Adipocyte (in vitro differentiated cells): ENCODE data around the gene KRTAP3-3.

Source experiments
- DNase-seq: peaks from one replicate; pipeline ENCODE4 v3.0.0-alpha.2; 2015; ENCODE audit warnings: low read depth
- H3K27me3 ChIP-seq: replicated peaks from 2 replicates; pipeline ENCODE4 v1.7.0; 2013; ENCODE audit warnings: mild to moderate bottlenecking, low read length, moderate library complexity; ENCODE audit not compliant: control insufficient read depth, insufficient read depth
- H3K36me3 ChIP-seq: 2 replicates; pipeline ENCODE4 v1.7.0; 2013; ENCODE audit warnings: low read length, mild to moderate bottlenecking, moderate library complexity; ENCODE audit not compliant: control insufficient read depth, insufficient read depth, severe bottlenecking
- H3K4me1 ChIP-seq: 2 replicates; pipeline ENCODE4 v1.7.0; 2013; ENCODE audit warnings: mild to moderate bottlenecking, low read length, moderate library complexity; ENCODE audit not compliant: control insufficient read depth, insufficient read depth
- H3K4me3 ChIP-seq: 2 replicates; pipeline ENCODE4 v1.7.0; 2013; ENCODE audit warnings: mild to moderate bottlenecking, low read length, moderate library complexity
- H3K9ac ChIP-seq: 2 replicates; pipeline ENCODE4 v1.7.0; 2013; ENCODE audit warnings: mild to moderate bottlenecking, low read length, moderate library complexity
- H3K9me3 ChIP-seq: 2 replicates; pipeline ENCODE4 v1.7.0; 2013; ENCODE audit warnings: mild to moderate bottlenecking, low read length, moderate library complexity; ENCODE audit not compliant: control insufficient read depth

Gene KRTAP3-3

DNA sequence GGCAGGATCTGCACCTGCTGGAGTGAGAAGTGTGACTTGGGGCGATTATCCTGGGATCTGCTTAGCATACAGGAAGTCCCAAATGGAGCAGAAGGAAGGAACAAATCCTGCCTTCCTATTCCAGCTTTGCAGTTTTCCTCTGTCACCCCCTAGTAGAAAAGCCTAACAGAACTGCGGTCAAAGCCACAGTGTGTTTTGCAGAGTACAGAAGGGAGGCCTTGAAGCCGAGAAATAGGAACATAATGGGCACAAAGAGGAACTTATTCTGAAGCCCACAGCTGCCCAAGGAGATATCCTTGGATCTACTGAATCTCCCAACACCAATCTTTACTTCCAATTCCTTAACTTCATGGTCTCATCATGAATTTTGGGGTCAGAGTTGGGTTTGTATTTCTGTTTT lies 24.6 kb upstream of the KRTAP3-3 start:
- Histone ChIP-seq H3K4me3 (no peak overlapping the region), H3K36me3 (no peaks in the 10 kb centered on the region)
- DNase-seq: no peak

DNA sequence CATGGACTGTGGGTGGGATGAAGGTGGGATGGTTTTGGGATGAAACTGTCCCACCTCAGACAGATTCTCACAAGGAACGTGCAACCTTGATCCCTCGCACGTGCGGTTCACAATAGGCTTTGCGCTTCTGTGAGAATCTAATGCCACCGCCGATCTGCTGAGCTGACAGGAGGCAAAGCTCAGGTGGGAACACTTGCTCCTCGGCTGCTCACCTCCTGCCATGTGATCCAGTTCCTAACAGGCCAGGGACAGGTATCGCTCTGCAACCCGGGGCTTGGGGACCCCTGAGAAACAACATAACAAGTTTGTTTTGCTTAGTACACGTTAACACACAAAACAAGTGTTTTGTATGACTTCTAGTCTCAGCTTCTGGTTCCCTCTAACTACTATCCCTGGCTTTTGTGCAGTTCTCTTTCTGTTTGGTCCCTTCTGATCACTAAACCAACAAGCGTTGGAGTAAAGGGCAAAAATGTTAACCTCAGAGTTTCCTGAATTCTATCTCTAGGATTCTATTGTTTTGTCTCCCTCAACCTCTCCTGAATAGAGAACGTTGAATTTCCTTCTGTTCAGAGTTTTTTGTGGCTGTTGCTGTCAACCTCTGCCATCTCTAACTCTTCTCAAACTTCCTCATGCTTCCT lies 22.7 kb upstream of the KRTAP3-3 start:
- Histone ChIP-seq H3K27me3 (no peaks in the 10 kb centered on the region), H3K9ac (no peak overlapping the region), H3K9me3 (peaks cover 5% of the 10 kb centered on the region), H3K36me3 (no peaks in the 10 kb centered on the region), H3K4me3 (no peak overlapping the region), H3K4me1 (peaks cover 21% of the 10 kb centered on the region)
- DNase-seq: no peak

More for the DNA sequence above, 24.6 kb upstream of the KRTAP3-3 start:
- Histone ChIP-seq H3K4me1 (peaks cover 18% of the 10 kb centered on the region), H3K27me3 (no peaks in the 10 kb centered on the region), H3K9me3 (peaks cover 5% of the 10 kb centered on the region), H3K9ac (no peak overlapping the region)

DNA sequence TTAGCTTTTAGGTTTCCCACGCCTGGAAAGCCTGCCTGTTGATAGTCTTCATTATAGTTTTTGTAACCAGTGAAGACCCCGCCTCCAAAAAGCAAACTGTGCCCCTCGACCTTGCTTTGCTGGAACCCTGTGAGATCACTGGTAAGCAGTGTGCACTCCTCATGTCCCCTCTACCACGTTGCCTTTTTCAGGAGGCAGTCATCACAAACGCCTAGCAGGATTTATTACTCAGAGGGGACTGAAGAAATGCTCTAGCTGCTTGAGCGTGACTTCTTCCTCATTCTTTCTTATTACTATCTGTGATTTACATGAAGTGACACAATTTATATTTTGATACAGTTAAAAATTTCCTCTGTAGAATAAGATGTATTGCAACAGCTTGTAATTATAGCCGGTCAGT lies 21.5 kb upstream of the KRTAP3-3 start:
- no peak for DNase-seq
- no peak overlapping the region for H3K9ac ChIP-seq
- no peaks in the 10 kb centered on the region for H3K9me3 ChIP-seq
- no peaks in the 10 kb centered on the region for H3K27me3 ChIP-seq
- H3K36me3 ChIP-seq: no peaks in the 10 kb centered on the region
- no peak overlapping the region for H3K4me3 ChIP-seq
- H3K4me1 ChIP-seq: peaks cover 21% of the 10 kb centered on the region

DNA sequence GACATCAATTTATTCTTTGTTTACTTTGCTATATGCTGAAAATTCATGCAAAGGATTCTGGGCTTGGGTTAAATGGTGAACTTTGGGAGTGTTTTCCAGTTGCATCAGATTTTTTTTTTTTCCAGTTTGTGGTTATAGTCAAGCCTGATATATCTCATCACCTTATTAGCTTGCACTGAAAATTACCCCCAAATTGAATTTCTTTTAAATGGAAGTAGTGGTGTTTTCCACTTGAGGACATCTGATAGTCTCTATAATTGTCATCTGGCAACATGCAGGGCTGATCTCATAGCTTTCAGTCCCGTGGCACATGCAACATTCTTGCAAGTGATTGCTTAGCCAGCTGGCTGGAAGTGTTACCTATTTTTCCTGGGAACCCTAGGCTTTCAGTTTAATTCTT lies 19.6 kb upstream of the KRTAP3-3 start:
- Histone ChIP-seq H3K4me1 (peaks cover 24% of the 10 kb centered on the region), H3K9me3 (no peaks in the 10 kb centered on the region), H3K4me3 (no peak overlapping the region), H3K9ac (no peak overlapping the region), H3K27me3 (no peaks in the 10 kb centered on the region), H3K36me3 (no peaks in the 10 kb centered on the region)
- peak; percentile 65 for DNase-seq

DNA sequence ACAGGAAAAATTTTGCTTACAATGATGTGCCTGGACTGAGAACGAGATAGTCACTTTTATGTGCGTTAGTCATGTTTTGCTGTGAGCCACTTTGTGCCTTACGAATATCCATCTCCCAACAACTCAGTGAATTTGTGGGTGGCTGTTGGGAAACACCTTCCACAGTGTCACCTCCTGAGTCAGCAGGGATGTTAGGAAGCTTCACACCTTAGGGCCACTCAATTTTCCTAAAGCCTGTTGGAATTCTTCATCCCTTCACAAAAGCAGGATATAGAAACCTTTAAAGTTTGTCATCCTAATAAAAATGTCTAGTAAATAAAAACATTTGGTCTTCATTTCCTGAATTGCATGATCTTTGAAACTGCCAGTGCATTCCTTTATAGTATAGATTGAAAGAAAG lies 19.2 kb upstream of the KRTAP3-3 start:
- Histone ChIP-seq H3K27me3 (no peaks in the 10 kb centered on the region), H3K9me3 (no peaks in the 10 kb centered on the region), H3K36me3 (no peaks in the 10 kb centered on the region), H3K4me1 (peaks cover 22% of the 10 kb centered on the region), H3K4me3 (no peak overlapping the region), H3K9ac (no peak overlapping the region)
- no peak for DNase-seq

DNA sequence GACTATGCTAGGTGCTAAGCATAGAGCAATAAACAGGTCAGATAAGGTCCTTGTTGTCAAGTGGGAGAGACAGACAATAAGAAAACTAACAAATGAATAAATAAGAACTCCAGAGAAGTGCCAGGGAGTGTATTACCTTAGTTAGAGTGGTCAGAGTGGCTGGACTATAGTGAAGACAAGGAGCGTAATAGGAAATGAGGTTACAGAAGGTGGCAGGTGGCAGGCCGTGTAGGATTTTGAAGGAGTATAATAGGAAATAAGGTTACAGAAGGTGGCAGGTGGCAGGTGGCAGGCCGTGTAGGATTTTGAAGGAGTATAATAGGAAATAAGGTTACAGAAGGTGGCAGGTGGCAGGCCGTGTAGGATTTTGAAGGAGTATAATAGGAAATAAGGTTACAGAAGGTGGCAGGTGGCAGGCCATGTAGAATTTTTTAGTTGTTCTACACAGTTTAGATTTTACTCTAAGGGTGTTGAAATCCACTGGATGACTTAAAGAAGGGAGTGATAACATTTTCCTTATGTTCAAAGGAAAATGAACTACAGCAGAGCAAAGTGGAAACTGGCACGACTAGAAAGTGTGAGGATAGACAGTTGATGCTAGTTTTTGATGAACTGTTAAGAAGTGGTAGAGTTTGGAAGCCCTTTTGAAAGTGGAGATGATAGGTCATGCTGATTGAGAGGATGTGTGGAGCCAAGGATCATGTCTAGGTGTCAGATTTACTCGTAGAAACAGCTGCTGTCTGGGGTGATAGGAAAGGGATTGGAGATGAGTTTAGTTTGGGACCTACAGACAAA lies 18.6 kb upstream of the KRTAP3-3 start:
- no peak for DNase-seq
- Histone ChIP-seq H3K36me3 (no peaks in the 10 kb centered on the region), H3K4me3 (no peak overlapping the region), H3K9ac (no peak overlapping the region), H3K4me1 (peaks cover 18% of the 10 kb centered on the region), H3K9me3 (no peaks in the 10 kb centered on the region), H3K27me3 (no peaks in the 10 kb centered on the region)

DNA sequence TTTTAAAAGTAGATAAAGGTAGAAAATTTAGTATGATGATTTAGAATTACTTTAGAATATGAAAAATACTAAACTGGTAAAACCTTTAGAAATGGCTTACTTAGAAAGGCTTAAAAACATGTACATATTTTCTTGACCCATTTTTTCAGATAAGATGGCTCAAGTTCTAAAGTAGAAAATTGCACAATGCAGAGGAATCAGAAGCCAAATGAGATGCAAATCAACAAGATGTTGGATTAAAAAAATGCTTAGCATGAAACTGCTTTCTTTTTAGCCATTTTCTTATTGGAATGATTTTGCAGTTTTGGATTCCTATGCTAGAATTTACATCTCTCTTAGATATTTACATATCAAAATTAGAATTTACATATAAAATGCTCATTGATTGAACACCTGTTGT lies 16.5 kb upstream of the KRTAP3-3 start:
- DNase-seq: peak; percentile 72
- Histone ChIP-seq H3K9me3 (no peaks in the 10 kb centered on the region), H3K36me3 (no peaks in the 10 kb centered on the region), H3K4me3 (no peak overlapping the region), H3K27me3 (no peaks in the 10 kb centered on the region), H3K9ac (no peak overlapping the region), H3K4me1 (peaks cover 13% of the 10 kb centered on the region)

DNA sequence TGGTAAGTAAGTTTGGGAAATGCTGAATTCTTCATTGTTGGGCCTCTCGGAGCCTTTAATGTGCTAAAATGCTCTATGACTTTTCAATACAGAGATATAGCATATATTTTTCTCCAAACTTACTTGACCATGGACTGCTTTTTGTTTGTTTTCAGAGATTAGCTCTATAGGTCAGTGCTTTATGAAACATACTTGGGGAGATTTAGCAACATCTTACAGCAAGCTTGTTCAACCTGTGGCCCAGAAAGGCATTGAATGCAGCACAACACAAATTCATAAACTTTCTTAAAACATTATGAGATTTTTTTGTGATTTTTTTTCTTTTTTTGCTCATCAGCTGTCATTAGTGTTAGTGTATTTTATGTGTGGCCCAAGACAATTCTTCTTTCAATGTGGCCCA lies 16.0 kb upstream of the KRTAP3-3 start:
- Histone ChIP-seq H3K9ac (no peak overlapping the region), H3K4me3 (no peak overlapping the region), H3K27me3 (no peaks in the 10 kb centered on the region), H3K9me3 (no peaks in the 10 kb centered on the region), H3K36me3 (no peaks in the 10 kb centered on the region), H3K4me1 (peaks cover 10% of the 10 kb centered on the region)
- DNase-seq: peak; percentile 54

DNA sequence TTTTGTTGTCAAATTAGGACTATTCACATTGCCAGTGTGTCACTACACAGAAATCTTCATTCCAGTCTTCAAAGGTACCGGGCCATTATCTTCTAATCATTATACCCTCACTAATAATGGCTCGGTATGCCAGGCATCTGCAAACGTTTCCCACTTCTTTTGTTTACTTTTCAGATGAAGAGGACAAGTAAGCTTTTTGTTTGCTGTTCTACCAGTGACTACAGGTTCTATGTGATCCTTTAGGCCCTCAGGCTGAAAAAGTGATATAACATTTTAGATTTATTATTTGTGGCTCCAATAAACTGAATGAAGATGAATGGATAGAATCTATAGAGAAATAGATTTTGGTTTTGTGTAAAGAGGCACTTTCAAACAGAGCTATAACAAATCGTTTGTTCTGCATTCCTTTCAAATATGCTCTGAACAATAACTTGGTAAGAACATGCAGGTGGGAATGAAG lies 15.4 kb upstream of the KRTAP3-3 start:
- Histone ChIP-seq H3K4me1 (peaks cover 10% of the 10 kb centered on the region), H3K9ac (no peak overlapping the region), H3K9me3 (no peaks in the 10 kb centered on the region), H3K27me3 (no peaks in the 10 kb centered on the region), H3K36me3 (no peaks in the 10 kb centered on the region), H3K4me3 (no peak overlapping the region)
- no peak for DNase-seq

DNA sequence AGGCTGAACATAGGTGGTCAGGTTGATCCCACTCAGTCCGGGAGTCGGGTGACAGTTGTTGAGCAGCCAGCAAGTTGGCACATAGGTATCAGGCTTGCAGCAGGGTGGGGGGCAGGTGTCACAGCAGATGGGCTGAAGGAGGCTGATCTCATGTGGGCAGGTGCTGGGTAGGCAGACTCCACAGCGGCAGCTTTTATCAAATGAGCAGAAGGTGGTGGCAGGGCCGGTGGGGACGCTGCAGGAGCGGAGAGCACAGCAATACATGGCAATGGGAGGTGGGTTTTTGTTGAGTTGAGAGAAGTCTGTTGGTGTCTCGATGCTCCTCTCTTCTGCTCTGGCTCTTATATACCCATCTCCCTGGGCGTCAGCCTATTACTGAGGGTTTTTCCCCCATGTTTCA lies 14.8 kb upstream of the KRTAP3-3 start, which contains the start of gene KRTAP3-1:
KRTAP3-1 (minus strand) TSS at position 318 of the 400 bp plus-strand sequence; CDS start at position 264, 54 bp downstream.
- no peaks in the 10 kb centered on the region for H3K9me3 ChIP-seq
- H3K4me1 ChIP-seq: peaks cover 8% of the 10 kb centered on the region
- no peak for DNase-seq
- no peak within 1 kb of the TSS for H3K9ac ChIP-seq
- no peak within 1 kb of the TSS for H3K4me3 ChIP-seq
- H3K27me3 ChIP-seq: no peaks in the 10 kb centered on the region
- no peaks in the 10 kb centered on the region for H3K36me3 ChIP-seq

DNA sequence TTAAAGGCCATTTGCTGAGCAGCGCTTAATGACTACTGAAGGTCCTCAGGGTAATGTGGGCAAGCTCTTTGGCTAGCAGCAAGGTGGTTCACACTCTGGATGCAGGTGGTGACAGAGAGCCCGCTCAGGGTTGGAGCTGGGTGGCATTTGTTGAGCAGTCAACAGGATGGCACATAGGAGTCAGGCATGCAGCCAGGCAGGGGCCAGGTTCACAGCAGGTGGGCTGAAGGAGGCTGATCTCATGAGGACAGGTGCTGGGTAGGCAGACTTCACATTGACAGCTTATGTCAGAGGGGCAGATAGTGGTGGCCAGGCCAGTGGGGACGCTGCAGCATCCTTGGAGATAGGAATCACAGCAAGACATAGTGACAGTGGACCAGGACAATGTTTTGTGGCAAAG lies 10.4 kb upstream of the KRTAP3-3 start:
- Histone ChIP-seq H3K27me3 (no peaks in the 10 kb centered on the region), H3K36me3 (no peaks in the 10 kb centered on the region), H3K4me3 (no peak overlapping the region), H3K9ac (no peak overlapping the region), H3K4me1 (no peaks in the 10 kb centered on the region), H3K9me3 (no peaks in the 10 kb centered on the region)
- DNase-seq: no peak
